ENCODE data around the gene ITGB6. TPM values are rescaled to one million over a fixed set of nuclear protein-coding genes. Genes with fewer than 3 reads are reported as not detected.

The ITGB6 gene
- total and polyA plus RNA-seq, 2 of the 8 experiments (the other 6 are each of a cell fraction or from before 2014, with no cell fraction given): not detected

DNA sequence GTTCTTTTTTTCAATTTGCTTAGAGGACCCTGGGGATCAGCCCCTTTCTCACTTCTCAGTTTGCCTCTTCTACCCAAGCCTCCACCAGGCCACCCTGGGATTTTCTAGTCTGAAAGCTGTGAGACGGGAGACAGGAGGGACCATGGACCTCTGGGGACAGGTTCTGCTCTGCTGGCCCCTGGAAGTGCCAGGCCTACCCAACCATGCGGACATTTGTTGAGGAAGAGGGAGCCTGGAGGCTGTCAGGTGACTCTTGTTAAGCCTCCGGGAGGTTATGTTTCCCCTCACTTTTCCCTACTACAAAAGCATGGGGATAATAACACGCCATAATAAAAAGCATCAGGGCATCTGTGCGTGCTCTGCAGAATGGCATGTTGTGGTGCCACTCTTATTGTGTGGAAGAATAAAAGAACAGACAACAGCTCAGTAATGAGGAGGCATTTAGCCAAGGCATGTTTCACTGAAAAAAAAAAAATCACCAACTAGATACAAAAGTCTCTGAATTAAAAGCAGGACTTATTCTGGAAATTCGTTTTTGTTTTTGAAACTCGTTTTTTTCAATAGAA is 89.3 kb downstream of the ITGB6 start (continued):
- TF ChIP-seq CREB1 (IDR thresholded peaks at IDR 0.05): no peak

All from H1 (cell line).